ENCODE measurements around the gene FGFRL1.
"Not testable (repeated sequence)": the region's sequence is repeated elsewhere in the genome, so short reads cannot be mapped to it uniquely, and the experiment has no call there.

The FGFRL1 gene

GRCh38 chr4:997375-998071 lies 13.9 kb upstream of the FGFRL1 start:
- H3K27me3 ChIP-seq (replicated peaks; ENCODE audit: control insufficient read depth, insufficient read depth, low read length) = peaks cover 15% of the 10 kb centered on the region

GRCh38 chr4:998096-998691 lies 13.2 kb upstream of the FGFRL1 start:
- peaks cover 15% of the 10 kb centered on the region for H3K27me3 ChIP-seq (replicated peaks; ENCODE audit: control insufficient read depth, insufficient read depth, low read length)
- H3K36me3 ChIP-seq (ENCODE audit: control insufficient read depth, insufficient read depth, low read length, severe bottlenecking) = no peaks in the 10 kb centered on the region
- H3K9ac ChIP-seq (ENCODE audit: low read length) = no peak overlapping the region
- peaks cover 8% of the 10 kb centered on the region for H3K4me1 ChIP-seq (ENCODE audit: control insufficient read depth, insufficient read depth, low read length)
- no peak for DNase-seq (ENCODE audit: low read depth)
- no peaks in the 10 kb centered on the region for H3K9me3 ChIP-seq (ENCODE audit: control insufficient read depth, low read length)
- no peak overlapping the region for H3K4me3 ChIP-seq (ENCODE audit: low read length)

More at GRCh38 chr4:997375-998071, 13.9 kb upstream of the FGFRL1 start:
- Histone ChIP-seq H3K36me3 (ENCODE audit: control insufficient read depth, insufficient read depth, low read length, severe bottlenecking) (no peaks in the 10 kb centered on the region), H3K4me3 (ENCODE audit: low read length) (peak overlapping the region; percentile 44), H3K4me1 (ENCODE audit: control insufficient read depth, insufficient read depth, low read length) (peaks cover 8% of the 10 kb centered on the region), H3K9ac (ENCODE audit: low read length) (peak overlapping the region; percentile 54), H3K9me3 (ENCODE audit: control insufficient read depth, low read length) (no peaks in the 10 kb centered on the region)
- peak; percentile 71 for DNase-seq (ENCODE audit: low read depth)

- H3K4me3 ChIP-seq (ENCODE audit: low read length); H3K4me1 ChIP-seq (ENCODE audit: control insufficient read depth, insufficient read depth, low read length); H3K9ac ChIP-seq (ENCODE audit: low read length); H3K9me3 ChIP-seq (ENCODE audit: control insufficient read depth, low read length); H3K36me3 ChIP-seq (ENCODE audit: control insufficient read depth, insufficient read depth, low read length, severe bottlenecking): not testable (repeated sequence)
- H3K27me3 ChIP-seq (replicated peaks; ENCODE audit: control insufficient read depth, insufficient read depth, low read length) = peaks cover 15% of the 10 kb centered on the region
- peak; percentile 15 for DNase-seq (ENCODE audit: low read depth)
Measured at GRCh38 chr4:999240-999863, 12.1 kb upstream of the FGFRL1 start.

GRCh38 chr4:999882-1000425 lies 11.5 kb upstream of the FGFRL1 start:
- no peak overlapping the region for H3K9ac ChIP-seq (ENCODE audit: low read length)
- peaks cover 15% of the 10 kb centered on the region for H3K27me3 ChIP-seq (replicated peaks; ENCODE audit: control insufficient read depth, insufficient read depth, low read length)
- no peak overlapping the region for H3K4me3 ChIP-seq (ENCODE audit: low read length)
- H3K36me3 ChIP-seq (ENCODE audit: control insufficient read depth, insufficient read depth, low read length, severe bottlenecking) = no peaks in the 10 kb centered on the region
- H3K4me1 ChIP-seq (ENCODE audit: control insufficient read depth, insufficient read depth, low read length) = peaks cover 8% of the 10 kb centered on the region
- no peaks in the 10 kb centered on the region for H3K9me3 ChIP-seq (ENCODE audit: control insufficient read depth, low read length)
- DNase-seq (ENCODE audit: low read depth) = no peak

- no peak overlapping the region for H3K4me3 ChIP-seq (ENCODE audit: low read length)
- DNase-seq (ENCODE audit: low read depth) = no peak
- H3K9me3 ChIP-seq (ENCODE audit: control insufficient read depth, low read length) = no peaks in the 10 kb centered on the region
- H3K4me1 ChIP-seq (ENCODE audit: control insufficient read depth, insufficient read depth, low read length) = peaks cover 8% of the 10 kb centered on the region
- no peaks in the 10 kb centered on the region for H3K36me3 ChIP-seq (ENCODE audit: control insufficient read depth, insufficient read depth, low read length, severe bottlenecking)
- H3K9ac ChIP-seq (ENCODE audit: low read length) = no peak overlapping the region
- peaks cover 15% of the 10 kb centered on the region for H3K27me3 ChIP-seq (replicated peaks; ENCODE audit: control insufficient read depth, insufficient read depth, low read length)
Measured at GRCh38 chr4:1000686-1001260, 10.7 kb upstream of the FGFRL1 start.

- H3K4me1 ChIP-seq (ENCODE audit: control insufficient read depth, insufficient read depth, low read length) = peaks cover 8% of the 10 kb centered on the region
- no peak for DNase-seq (ENCODE audit: low read depth)
- no peaks in the 10 kb centered on the region for H3K36me3 ChIP-seq (ENCODE audit: control insufficient read depth, insufficient read depth, low read length, severe bottlenecking)
- no peak overlapping the region for H3K4me3 ChIP-seq (ENCODE audit: low read length)
- H3K9ac ChIP-seq (ENCODE audit: low read length) = no peak overlapping the region
- H3K9me3 ChIP-seq (ENCODE audit: control insufficient read depth, low read length) = no peaks in the 10 kb centered on the region
- H3K27me3 ChIP-seq (replicated peaks; ENCODE audit: control insufficient read depth, insufficient read depth, low read length) = peaks cover 13% of the 10 kb centered on the region
Measured at GRCh38 chr4:1001561-1002130, 9.8 kb upstream of the FGFRL1 start.

GRCh38 chr4:1002131-1002630 lies 9.2 kb upstream of the FGFRL1 start:
- Histone ChIP-seq H3K4me1 (ENCODE audit: control insufficient read depth, insufficient read depth, low read length) (peaks cover 8% of the 10 kb centered on the region), H3K4me3 (ENCODE audit: low read length) (no peak overlapping the region), H3K9ac (ENCODE audit: low read length) (no peak overlapping the region), H3K36me3 (ENCODE audit: control insufficient read depth, insufficient read depth, low read length, severe bottlenecking) (no peaks in the 10 kb centered on the region), H3K27me3 (replicated peaks; ENCODE audit: control insufficient read depth, insufficient read depth, low read length) (peaks cover 12% of the 10 kb centered on the region), H3K9me3 (ENCODE audit: control insufficient read depth, low read length) (no peaks in the 10 kb centered on the region)
- DNase-seq (ENCODE audit: low read depth) = peak; percentile 45

- Histone ChIP-seq H3K9me3 (ENCODE audit: control insufficient read depth, low read length) (no peaks in the 10 kb centered on the region), H3K36me3 (ENCODE audit: control insufficient read depth, insufficient read depth, low read length, severe bottlenecking) (no peaks in the 10 kb centered on the region), H3K9ac (ENCODE audit: low read length) (no peak overlapping the region), H3K27me3 (replicated peaks; ENCODE audit: control insufficient read depth, insufficient read depth, low read length) (peaks cover 12% of the 10 kb centered on the region), H3K4me3 (ENCODE audit: low read length) (no peak overlapping the region), H3K4me1 (ENCODE audit: control insufficient read depth, insufficient read depth, low read length) (peaks cover 5% of the 10 kb centered on the region)
- DNase-seq (ENCODE audit: low read depth) = no peak
Measured at GRCh38 chr4:1002631-1003251, 8.7 kb upstream of the FGFRL1 start.

- Histone ChIP-seq H3K9ac (ENCODE audit: low read length) (no peak overlapping the region), H3K27me3 (replicated peaks; ENCODE audit: control insufficient read depth, insufficient read depth, low read length) (peaks cover 16% of the 10 kb centered on the region), H3K4me1 (ENCODE audit: control insufficient read depth, insufficient read depth, low read length) (peaks cover 4% of the 10 kb centered on the region), H3K9me3 (ENCODE audit: control insufficient read depth, low read length) (no peaks in the 10 kb centered on the region), H3K36me3 (ENCODE audit: control insufficient read depth, insufficient read depth, low read length, severe bottlenecking) (no peaks in the 10 kb centered on the region), H3K4me3 (ENCODE audit: low read length) (no peak overlapping the region)
- no peak for DNase-seq (ENCODE audit: low read depth)
Measured at GRCh38 chr4:1003271-1004070, 8.0 kb upstream of the FGFRL1 start.

- Histone ChIP-seq H3K4me1 (ENCODE audit: control insufficient read depth, insufficient read depth, low read length) (peaks cover 6% of the 10 kb centered on the region), H3K9me3 (ENCODE audit: control insufficient read depth, low read length) (no peaks in the 10 kb centered on the region), H3K27me3 (replicated peaks; ENCODE audit: control insufficient read depth, insufficient read depth, low read length) (peaks cover 20% of the 10 kb centered on the region), H3K4me3 (ENCODE audit: low read length) (no peak overlapping the region), H3K36me3 (ENCODE audit: control insufficient read depth, insufficient read depth, low read length, severe bottlenecking) (no peaks in the 10 kb centered on the region), H3K9ac (ENCODE audit: low read length) (no peak overlapping the region)
- no peak for DNase-seq (ENCODE audit: low read depth)
Measured at GRCh38 chr4:1004071-1004418, 7.4 kb upstream of the FGFRL1 start.

Data from adipocyte (in vitro differentiated cells).